ENCODE results near the gene BOC.

The BOC gene

DNA sequence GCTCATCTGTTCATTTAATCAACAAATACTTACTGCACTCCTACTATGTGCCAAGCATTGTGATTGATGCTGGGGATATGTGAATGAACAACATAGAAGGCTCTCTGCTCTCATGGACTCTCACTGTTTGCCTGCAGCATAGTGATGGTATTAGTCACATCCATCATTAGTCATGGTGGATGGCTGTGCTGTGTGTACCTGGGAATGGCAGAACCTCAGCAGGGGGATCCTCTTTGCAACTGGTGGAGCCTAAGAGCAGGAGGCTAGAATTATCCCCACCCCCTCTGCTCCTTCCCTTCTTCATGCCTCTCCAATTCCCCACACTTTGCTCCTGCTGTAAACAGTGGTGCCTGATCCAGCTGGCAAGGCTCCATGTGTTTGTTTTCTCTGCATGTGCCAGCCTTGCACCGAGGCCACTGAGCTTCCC is 20.5 kb downstream of the BOC start:
- H3K4me3 ChIP-seq (replicated peaks; ENCODE audit: insufficient read depth, low read length), result no peak overlapping the region
- DNase-seq (ENCODE audit: low read depth in 1 of 2, low spot score in 1 of 2), result no peak
- TF ChIP-seq, protein P1, sequence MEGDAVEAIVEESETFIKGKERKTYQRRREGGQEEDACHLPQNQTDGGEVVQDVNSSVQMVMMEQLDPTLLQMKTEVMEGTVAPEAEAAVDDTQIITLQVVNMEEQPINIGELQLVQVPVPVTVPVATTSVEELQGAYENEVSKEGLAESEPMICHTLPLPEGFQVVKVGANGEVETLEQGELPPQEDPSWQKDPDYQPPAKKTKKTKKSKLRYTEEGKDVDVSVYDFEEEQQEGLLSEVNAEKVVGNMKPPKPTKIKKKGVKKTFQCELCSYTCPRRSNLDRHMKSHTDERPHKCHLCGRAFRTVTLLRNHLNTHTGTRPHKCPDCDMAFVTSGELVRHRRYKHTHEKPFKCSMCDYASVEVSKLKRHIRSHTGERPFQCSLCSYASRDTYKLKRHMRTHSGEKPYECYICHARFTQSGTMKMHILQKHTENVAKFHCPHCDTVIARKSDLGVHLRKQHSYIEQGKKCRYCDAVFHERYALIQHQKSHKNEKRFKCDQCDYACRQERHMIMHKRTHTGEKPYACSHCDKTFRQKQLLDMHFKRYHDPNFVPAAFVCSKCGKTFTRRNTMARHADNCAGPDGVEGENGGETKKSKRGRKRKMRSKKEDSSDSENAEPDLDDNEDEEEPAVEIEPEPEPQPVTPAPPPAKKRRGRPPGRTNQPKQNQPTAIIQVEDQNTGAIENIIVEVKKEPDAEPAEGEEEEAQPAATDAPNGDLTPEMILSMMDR (IDR thresholded peaks at IDR 0.05; ENCODE audit: insufficient read depth, low read length), result no peak
- no peak for TF ChIP-seq GABPA (IDR thresholded peaks at IDR 0.05; ENCODE audit: low read depth)
- TF ChIP-seq POLR2AphosphoS5 (IDR thresholded peaks at IDR 0.05; ENCODE audit: low read depth), result no peak
- TF ChIP-seq, protein P2, sequence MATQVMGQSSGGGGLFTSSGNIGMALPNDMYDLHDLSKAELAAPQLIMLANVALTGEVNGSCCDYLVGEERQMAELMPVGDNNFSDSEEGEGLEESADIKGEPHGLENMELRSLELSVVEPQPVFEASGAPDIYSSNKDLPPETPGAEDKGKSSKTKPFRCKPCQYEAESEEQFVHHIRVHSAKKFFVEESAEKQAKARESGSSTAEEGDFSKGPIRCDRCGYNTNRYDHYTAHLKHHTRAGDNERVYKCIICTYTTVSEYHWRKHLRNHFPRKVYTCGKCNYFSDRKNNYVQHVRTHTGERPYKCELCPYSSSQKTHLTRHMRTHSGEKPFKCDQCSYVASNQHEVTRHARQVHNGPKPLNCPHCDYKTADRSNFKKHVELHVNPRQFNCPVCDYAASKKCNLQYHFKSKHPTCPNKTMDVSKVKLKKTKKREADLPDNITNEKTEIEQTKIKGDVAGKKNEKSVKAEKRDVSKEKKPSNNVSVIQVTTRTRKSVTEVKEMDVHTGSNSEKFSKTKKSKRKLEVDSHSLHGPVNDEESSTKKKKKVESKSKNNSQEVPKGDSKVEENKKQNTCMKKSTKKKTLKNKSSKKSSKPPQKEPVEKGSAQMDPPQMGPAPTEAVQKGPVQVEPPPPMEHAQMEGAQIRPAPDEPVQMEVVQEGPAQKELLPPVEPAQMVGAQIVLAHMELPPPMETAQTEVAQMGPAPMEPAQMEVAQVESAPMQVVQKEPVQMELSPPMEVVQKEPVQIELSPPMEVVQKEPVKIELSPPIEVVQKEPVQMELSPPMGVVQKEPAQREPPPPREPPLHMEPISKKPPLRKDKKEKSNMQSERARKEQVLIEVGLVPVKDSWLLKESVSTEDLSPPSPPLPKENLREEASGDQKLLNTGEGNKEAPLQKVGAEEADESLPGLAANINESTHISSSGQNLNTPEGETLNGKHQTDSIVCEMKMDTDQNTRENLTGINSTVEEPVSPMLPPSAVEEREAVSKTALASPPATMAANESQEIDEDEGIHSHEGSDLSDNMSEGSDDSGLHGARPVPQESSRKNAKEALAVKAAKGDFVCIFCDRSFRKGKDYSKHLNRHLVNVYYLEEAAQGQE (IDR thresholded peaks at IDR 0.05; ENCODE audit: insufficient replicate concordance, low read depth), result no peak
- TF ChIP-seq SPI1 (IDR thresholded peaks at IDR 0.05; ENCODE audit: borderline replicate concordance, low read depth), result no peak
- H3K27ac ChIP-seq (replicated peaks), result no peak overlapping the region
- peaks cover 11% of the 10 kb centered on the region for H3K27me3 ChIP-seq (ENCODE audit: insufficient read depth, poor library complexity, severe bottlenecking)

DNA sequence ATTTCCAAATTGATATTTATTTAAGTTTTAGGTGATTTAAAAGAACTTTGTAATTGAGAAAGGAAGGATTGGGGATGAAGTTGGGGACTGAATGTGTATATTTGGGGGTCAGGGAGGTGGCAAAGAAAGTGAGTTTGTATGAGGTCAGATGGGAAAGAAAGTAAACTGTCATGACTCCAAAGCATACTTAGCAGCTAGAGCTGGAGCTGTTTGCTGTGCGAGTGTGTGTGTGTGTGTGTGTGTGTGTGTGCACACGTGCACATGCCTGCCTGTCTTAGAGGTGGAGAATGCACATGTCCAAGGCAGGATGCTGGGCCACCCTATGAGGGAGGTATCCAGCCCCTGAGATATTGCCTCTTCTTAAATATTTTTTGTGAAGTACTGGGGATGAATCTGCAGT is 21.0 kb downstream of the BOC start:
- no peak for DNase-seq (ENCODE audit: low read depth in 1 of 2, low spot score in 1 of 2)
- Histone ChIP-seq H3K27ac (replicated peaks) (no peak overlapping the region), H3K27me3 (ENCODE audit: insufficient read depth, poor library complexity, severe bottlenecking) (peaks cover 11% of the 10 kb centered on the region), H3K4me3 (replicated peaks; ENCODE audit: insufficient read depth, low read length) (no peak overlapping the region)
- TF ChIP-seq, protein P2 (IDR thresholded peaks at IDR 0.05; ENCODE audit: insufficient replicate concordance, low read depth), result no peak
- TF ChIP-seq, protein P1 (IDR thresholded peaks at IDR 0.05; ENCODE audit: insufficient read depth, low read length), result no peak
- TF ChIP-seq GABPA (IDR thresholded peaks at IDR 0.05; ENCODE audit: low read depth) (no peak), POLR2AphosphoS5 (IDR thresholded peaks at IDR 0.05; ENCODE audit: low read depth) (no peak), SPI1 (IDR thresholded peaks at IDR 0.05; ENCODE audit: borderline replicate concordance, low read depth) (no peak)

DNA sequence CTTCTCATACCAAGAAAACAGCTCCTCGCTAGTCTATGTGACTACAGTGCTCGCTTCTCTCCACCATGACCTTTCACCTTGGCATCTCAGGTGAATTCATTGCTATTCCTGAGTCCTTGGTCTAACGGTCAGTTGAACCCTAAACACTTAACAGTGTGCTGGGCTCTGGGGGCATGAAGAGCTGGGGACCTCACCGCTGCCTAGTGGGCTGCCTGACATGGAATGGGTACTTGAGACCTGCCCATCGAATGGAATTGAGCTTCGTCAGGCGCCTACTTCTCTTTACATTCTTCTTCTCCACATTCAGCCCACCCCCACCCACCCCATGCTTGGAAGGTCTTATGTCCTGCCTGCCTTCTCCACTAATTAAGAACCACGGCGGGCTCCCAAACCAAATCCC is 22.1 kb downstream of the BOC start:
- Histone ChIP-seq H3K4me3 (replicated peaks; ENCODE audit: insufficient read depth, low read length) (no peak overlapping the region), H3K27ac (replicated peaks) (no peak overlapping the region), H3K27me3 (ENCODE audit: insufficient read depth, poor library complexity, severe bottlenecking) (peaks cover 11% of the 10 kb centered on the region)
- TF ChIP-seq GABPA (IDR thresholded peaks at IDR 0.05; ENCODE audit: low read depth) (no peak), POLR2AphosphoS5 (IDR thresholded peaks at IDR 0.05; ENCODE audit: low read depth) (no peak), SPI1 (IDR thresholded peaks at IDR 0.05; ENCODE audit: borderline replicate concordance, low read depth) (no peak)
- TF ChIP-seq, protein P2 (IDR thresholded peaks at IDR 0.05; ENCODE audit: insufficient replicate concordance, low read depth), result no peak
- TF ChIP-seq, protein P1 (IDR thresholded peaks at IDR 0.05; ENCODE audit: insufficient read depth, low read length), result no peak
- DNase-seq (ENCODE audit: low read depth in 1 of 2, low spot score in 1 of 2), result no peak

Data from HL-60 (cell line).